HepG2 (cell line): ENCODE results near the gene TOP2A. TPM values are rescaled to one million over a fixed set of nuclear protein-coding genes. Genes with fewer than 3 reads are reported as not detected.

Source experiments
- EEA1 ChIP-seq: sonication (generic); formaldehyde crosslinking; IDR thresholded peaks from 2 replicates; pipeline ENCODE4 v1.5.1; 2020; ENCODE audit warnings: mild to moderate bottlenecking, missing genetic modification reagents, borderline replicate concordance
- KAT2B ChIP-seq: fragments of 150-350 bp; IDR thresholded peaks from 2 replicates; pipeline ENCODE4 v1.6.1; 2014; ENCODE audit warnings: low read depth, low read length, borderline replicate concordance
- KAT8 ChIP-seq: IDR thresholded peaks from 2 replicates; pipeline ENCODE4 v1.6.1; 2016; ENCODE audit warnings: missing genetic modification reagents, missing compliant biosample characterization
- ZFAT ChIP-seq: sonication (generic); formaldehyde crosslinking; conservative IDR thresholded peaks from 2 replicates; pipeline ENCODE4 v1.8.1; 2023; ENCODE audit warnings: missing genetic modification reagents, inconsistent platforms
- ZNF331 ChIP-seq: sonication (generic); formaldehyde crosslinking; IDR thresholded peaks from 2 replicates; pipeline ENCODE4 v1.4.0; 2020; ENCODE audit warnings: missing genetic modification reagents
- polyA plus RNA-seq, 8 experiments: library from polyadenylated mRNA; depleted of rRNA in 3 of 8; stranded (reverse) in 7 of 8; unstranded in 1 of 8; fragments of >200 nt; fragmentation: Illumina TruSeq in 4 of 8; extraction: Trizol in 4 of 8; gene quantifications; 2 replicates each; pipeline versions ENCODE4 v1.2.1 to v1.2.3, GENCODE V29; 2011 to 2016; ENCODE audit warnings: low read depth in 4 of 8, missing spikeins in 1 of 8, mixed read lengths in 1 of 8; ENCODE audit not compliant: insufficient read depth in 1 of 8
- total RNA-seq, 5 experiments: library from RNA; depleted of rRNA; stranded (reverse); fragments of >200 nt; fragmentation: Illumina TruSeq; extraction: Trizol; gene quantifications; 2 replicates each; pipeline ENCODE4 v1.2.3, GENCODE V29; 2016; ENCODE audit warnings: low read depth in 1 of 5
- TF ChIP-seq, protein P1 (sequence below): sonication (generic); formaldehyde crosslinking; IDR thresholded peaks from 2 replicates; pipeline ENCODE4 v1.4.0; 2020; ENCODE audit warnings: mild to moderate bottlenecking, missing genetic modification reagents
- TF ChIP-seq, protein P2 (sequence below), 2 experiments: sonication (generic) in 1 of 2; formaldehyde crosslinking in 1 of 2; IDR thresholded peaks; 2 replicates each; pipeline versions ENCODE4 v1.4.0 to v1.6.1; 2018 to 2020; ENCODE audit warnings: missing genetic modification reagents in 2 of 2, borderline replicate concordance in 1 of 2, low read depth in 1 of 2, mild to moderate bottlenecking in 1 of 2, missing biosample characterization in 1 of 2
- TF ChIP-seq, protein P3 (sequence below): sonication (generic); formaldehyde crosslinking; IDR thresholded peaks from 2 replicates; pipeline ENCODE4 v1.5.0; 2020; ENCODE audit warnings: mild to moderate bottlenecking, missing genetic modification reagents

Gene TOP2A
- total and polyA plus RNA-seq, 2 of the 13 experiments (the other 11 are each of a cell fraction or from before 2014, with no cell fraction given): 108 to 327 TPM

DNA sequence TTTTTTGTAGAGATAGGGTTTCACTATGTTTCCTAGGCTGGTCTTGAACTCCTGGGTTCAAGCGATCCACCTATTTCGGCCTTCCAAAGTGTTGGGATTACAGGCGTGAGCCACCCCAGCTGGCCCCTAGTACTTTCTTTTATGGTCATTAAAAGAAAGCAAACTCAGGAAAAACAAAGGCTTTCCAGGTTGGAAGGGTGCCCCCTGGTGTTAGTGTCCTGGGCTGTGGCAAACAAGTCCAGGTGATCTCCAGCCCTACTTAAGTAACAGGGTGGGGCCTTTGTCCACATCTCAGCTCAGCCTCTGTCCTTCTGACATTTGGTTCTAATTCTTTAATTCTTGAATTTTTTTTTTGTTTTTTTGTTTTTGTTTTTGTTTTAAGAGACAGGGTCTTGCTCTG lies 32.5 kb upstream of the TOP2A start (continued):
- TF ChIP-seq, protein P1, sequence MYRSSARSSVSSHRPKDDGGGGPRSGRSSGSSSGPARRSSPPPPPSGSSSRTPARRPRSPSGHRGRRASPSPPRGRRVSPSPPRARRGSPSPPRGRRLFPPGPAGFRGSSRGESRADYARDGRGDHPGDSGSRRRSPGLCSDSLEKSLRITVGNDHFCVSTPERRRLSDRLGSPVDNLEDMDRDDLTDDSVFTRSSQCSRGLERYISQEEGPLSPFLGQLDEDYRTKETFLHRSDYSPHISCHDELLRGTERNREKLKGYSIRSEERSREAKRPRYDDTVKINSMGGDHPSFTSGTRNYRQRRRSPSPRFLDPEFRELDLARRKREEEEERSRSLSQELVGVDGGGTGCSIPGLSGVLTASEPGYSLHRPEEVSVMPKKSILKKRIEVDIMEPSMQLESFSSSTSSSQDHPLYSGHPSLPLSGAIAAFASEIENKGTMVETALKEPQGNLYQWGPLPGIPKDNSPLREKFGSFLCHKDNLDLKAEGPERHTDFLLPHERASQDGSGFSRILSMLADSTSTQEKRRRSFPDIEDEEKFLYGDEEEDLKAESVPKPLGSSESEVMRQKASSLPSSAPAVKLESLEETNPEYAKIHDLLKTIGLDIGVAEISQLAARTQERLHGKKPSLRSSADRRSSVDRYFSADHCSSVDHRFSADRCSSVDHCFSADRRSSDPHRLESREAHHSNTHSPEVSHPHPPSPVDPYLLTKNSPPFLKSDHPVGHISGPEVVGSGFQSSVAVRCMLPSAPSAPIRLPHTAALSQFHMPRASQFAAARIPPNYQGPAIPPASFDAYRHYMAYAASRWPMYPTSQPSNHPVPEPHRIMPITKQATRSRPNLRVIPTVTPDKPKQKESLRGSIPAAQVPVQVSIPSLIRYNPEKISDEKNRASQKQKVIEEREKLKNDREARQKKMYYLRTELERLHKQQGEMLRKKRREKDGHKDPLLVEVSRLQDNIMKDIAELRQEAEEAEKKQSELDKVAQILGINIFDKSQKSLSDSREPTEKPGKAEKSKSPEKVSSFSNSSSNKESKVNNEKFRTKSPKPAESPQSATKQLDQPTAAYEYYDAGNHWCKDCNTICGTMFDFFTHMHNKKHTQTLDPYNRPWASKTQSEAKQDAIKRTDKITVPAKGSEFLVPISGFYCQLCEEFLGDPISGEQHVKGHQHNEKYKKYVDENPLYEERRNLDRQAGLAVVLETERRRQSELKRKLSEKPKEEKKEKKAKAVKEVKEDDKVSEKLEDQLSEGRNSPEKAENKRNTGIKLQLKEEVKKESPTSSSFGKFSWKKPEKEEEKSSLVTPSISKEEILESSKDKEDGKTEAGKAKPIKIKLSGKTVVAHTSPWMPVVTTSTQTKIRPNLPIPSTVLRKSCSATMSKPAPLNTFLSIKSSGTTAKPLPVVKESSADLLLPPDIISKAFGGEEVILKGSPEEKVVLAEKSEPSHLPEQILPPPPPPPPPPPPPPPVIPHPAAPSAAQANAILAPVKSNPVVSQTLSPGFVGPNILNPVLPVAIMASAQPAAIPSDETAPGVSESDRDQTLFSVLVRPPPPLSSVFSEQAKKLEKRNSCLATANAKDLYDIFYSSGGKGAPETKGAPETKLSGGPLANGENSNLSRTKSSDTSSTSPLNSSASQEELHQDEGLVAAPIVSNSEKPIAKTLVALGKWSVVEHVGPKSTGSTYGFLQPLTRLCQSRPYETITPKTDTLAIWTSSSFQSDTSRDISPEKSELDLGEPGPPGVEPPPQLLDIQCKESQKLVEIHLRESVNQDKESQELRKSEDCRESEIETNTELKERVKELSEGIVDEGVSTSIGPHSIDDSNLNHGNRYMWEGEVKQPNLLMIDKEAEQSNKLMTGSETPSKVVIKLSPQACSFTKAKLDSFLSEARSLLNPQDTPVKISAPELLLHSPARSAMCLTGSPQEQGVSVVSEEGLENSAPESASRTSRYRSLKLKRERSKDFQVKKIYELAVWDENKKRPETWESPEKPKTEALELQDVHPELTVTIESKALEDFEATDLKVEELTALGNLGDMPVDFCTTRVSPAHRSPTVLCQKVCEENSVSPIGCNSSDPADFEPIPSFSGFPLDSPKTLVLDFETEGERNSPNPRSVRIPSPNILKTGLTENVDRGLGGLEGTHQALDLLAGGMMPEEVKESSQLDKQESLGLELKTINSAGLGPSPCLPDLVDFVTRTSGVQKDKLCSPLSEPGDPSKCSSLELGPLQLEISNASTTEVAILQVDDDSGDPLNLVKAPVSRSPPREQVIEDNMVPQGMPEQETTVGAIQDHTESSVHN (CRISPR knock-in tag): no peak
- TF ChIP-seq KAT2B (no peak), ZNF331 (CRISPR knock-in tag) (peak; percentile 21; the same call in 1 of the 2 replicates), EEA1 (CRISPR knock-in tag) (no peak), KAT8 (0 out of 2 replicates have a peak, but pooled peaks have one; percentile 33), ZFAT (CRISPR knock-in tag) (no peak)
- TF ChIP-seq, protein P2, sequence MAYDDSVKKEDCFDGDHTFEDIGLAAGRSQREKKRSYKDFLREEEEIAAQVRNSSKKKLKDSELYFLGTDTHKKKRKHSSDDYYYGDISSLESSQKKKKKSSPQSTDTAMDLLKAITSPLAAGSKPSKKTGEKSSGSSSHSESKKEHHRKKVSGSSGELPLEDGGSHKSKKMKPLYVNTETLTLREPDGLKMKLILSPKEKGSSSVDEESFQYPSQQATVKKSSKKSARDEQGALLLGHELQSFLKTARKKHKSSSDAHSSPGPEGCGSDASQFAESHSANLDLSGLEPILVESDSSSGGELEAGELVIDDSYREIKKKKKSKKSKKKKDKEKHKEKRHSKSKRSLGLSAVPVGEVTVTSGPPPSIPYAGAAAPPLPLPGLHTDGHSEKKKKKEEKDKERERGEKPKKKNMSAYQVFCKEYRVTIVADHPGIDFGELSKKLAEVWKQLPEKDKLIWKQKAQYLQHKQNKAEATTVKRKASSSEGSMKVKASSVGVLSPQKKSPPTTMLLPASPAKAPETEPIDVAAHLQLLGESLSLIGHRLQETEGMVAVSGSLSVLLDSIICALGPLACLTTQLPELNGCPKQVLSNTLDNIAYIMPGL (CRISPR knock-in tag; IDR thresholded peaks at IDR 0.05; ENCODE audit: borderline replicate concordance in 1 of 2, low read depth in 1 of 2): 0 out of 4 replicates have a peak, but pooled peaks of 1 of the 2 experiments have one; percentile 43
- TF ChIP-seq, protein P3, sequence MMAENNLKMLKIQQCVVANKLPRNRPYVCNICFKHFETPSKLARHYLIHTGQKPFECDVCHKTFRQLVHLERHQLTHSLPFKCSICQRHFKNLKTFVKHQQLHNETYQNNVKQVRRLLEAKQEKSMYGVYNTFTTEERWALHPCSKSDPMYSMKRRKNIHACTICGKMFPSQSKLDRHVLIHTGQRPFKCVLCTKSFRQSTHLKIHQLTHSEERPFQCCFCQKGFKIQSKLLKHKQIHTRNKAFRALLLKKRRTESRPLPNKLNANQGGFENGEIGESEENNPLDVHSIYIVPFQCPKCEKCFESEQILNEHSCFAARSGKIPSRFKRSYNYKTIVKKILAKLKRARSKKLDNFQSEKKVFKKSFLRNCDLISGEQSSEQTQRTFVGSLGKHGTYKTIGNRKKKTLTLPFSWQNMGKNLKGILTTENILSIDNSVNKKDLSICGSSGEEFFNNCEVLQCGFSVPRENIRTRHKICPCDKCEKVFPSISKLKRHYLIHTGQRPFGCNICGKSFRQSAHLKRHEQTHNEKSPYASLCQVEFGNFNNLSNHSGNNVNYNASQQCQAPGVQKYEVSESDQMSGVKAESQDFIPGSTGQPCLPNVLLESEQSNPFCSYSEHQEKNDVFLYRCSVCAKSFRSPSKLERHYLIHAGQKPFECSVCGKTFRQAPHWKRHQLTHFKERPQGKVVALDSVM (CRISPR knock-in tag): peak; percentile 4
